Measurements from ENCODE around the gene DNAJB8.

The DNAJB8 gene

GRCh38 chr3:128488991-128489673 is 22.4 kb upstream of the DNAJB8 start:
- peak overlapping the region; percentile 81 to 93 for H3K27ac ChIP-seq (ENCODE audit: insufficient read depth in 1 of 2, low read depth in 1 of 2, low read length in 2 of 2, poor library complexity in 1 of 2, severe bottlenecking in 2 of 2)
- H3K4me3 ChIP-seq (ENCODE audit: control insufficient read depth in 1 of 7, extremely low read depth in 1 of 7, insufficient read depth in 4 of 7, low read depth in 2 of 7, low read length in 6 of 7): peak overlapping the region; percentile 70 to 98 (median 87)
- peaks cover 0 to 33% (median 16%) of the 10 kb centered on the region in 4 experiments for H3K36me3 ChIP-seq (ENCODE audit: control insufficient read depth in 4 of 4, insufficient read depth in 4 of 4, low read length in 3 of 4)
- H3K27me3 ChIP-seq (replicated peaks in 2 of 5; ENCODE audit: control insufficient read depth in 4 of 5, insufficient read depth in 5 of 5, low read length in 4 of 5): peaks cover 0 to 12% (median 0%) of the 10 kb centered on the region in 5 experiments
- DNase-seq: peak; percentile 61 to 89 (median 82)
- peaks cover 3 to 94% (median 72%) of the 10 kb centered on the region in 4 experiments for H3K4me1 ChIP-seq (ENCODE audit: control extremely low read depth in 1 of 4, control insufficient read depth in 4 of 4, insufficient read depth in 4 of 4, low read length in 3 of 4)
- ChIA-PET CTCF (interaction anchor here (0.8 to 6.6 kb wide), 10 partner anchors 7 to 123 kb away, joined by 3 to 44 read pairs (median 4); no protein-coding TSS in a partner anchor), POLR2A (interaction anchor here (0.5 to 1.4 kb wide), 3 partner anchors 62 to 115 kb away, joined by 3 to 4 read pairs (median 3); no protein-coding TSS in a partner anchor)
- 0% methylated on average over 67 of the region's 71 CpGs for WGBS (ENCODE audit: insufficient coverage)
- H3K9me3 ChIP-seq (ENCODE audit: control extremely low read depth in 1 of 5, control insufficient read depth in 4 of 5, insufficient read depth in 2 of 5, low read depth in 1 of 5, low read length in 4 of 5): no peaks in the 10 kb centered on the region

DNA sequence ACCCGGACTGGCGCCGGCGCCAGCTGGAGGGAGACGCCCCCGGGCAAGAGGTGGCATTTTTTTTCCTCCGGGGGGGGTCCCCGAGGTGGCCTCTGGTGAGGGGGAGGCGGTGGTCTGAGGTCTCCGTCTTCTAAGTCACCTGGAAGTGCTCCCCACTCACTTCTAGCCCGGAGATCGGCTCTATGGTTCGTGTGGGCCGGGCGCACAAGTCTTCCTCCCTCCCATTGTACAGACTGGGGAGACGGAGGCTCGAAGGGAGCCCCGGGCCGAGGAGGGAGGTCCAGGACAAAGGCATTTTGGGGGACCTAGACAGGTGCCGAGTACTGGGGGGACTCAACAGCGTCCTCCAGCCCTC is 21.9 kb upstream of the DNAJB8 start:
- H3K27ac ChIP-seq (ENCODE audit: insufficient read depth in 1 of 2, low read depth in 1 of 2, low read length in 2 of 2, poor library complexity in 1 of 2, severe bottlenecking in 2 of 2): peak overlapping the region; percentile 81 to 93
- POLR2A ChIA-PET: interaction anchor here (0.5 to 1.4 kb wide), 4 partner anchors 62 to 120 kb away, joined by 3 to 4 read pairs (median 4); no protein-coding TSS in a partner anchor
- CTCF ChIA-PET: interaction anchor here (0.7 to 6.6 kb wide), 7 partner anchors 9 to 125 kb away, joined by 3 to 44 read pairs (median 6); no protein-coding TSS in a partner anchor

GRCh38 chr3:128487813-128488635 is 21.3 kb upstream of the DNAJB8 start:
- Histone ChIP-seq H3K36me3 (ENCODE audit: control insufficient read depth in 4 of 4, insufficient read depth in 4 of 4, low read length in 3 of 4) (peaks cover 0 to 38% (median 18%) of the 10 kb centered on the region in 4 experiments), H3K9me3 (ENCODE audit: control extremely low read depth in 1 of 5, control insufficient read depth in 4 of 5, insufficient read depth in 2 of 5, low read depth in 1 of 5, low read length in 4 of 5) (no peaks in the 10 kb centered on the region), H3K27me3 (replicated peaks in 2 of 5; ENCODE audit: control insufficient read depth in 4 of 5, insufficient read depth in 5 of 5, low read length in 4 of 5) (peaks cover 0 to 11% (median 0%) of the 10 kb centered on the region in 5 experiments), H3K27ac (ENCODE audit: insufficient read depth in 1 of 2, low read depth in 1 of 2, low read length in 2 of 2, poor library complexity in 1 of 2, severe bottlenecking in 2 of 2) (peak overlapping the region; percentile 81 to 93), H3K4me3 (ENCODE audit: control insufficient read depth in 1 of 7, extremely low read depth in 1 of 7, insufficient read depth in 4 of 7, low read depth in 2 of 7, low read length in 6 of 7) (peak overlapping the region; percentile 70 to 98 (median 87)), H3K4me1 (ENCODE audit: control extremely low read depth in 1 of 4, control insufficient read depth in 4 of 4, insufficient read depth in 4 of 4, low read length in 3 of 4) (peaks cover 3 to 95% (median 71%) of the 10 kb centered on the region in 4 experiments)
- ChIA-PET CTCF (interaction anchor here (0.7 to 6.7 kb wide), 6 partner anchors 10 to 126 kb away, joined by 3 to 44 read pairs (median 14); no protein-coding TSS in a partner anchor), POLR2A (interaction anchor here (0.7 to 1.4 kb wide), 5 partner anchors 13 to 128 kb away, joined by 3 to 4 read pairs (median 4); no protein-coding TSS in a partner anchor)
- peak; percentile 66 to 79 (median 70) for DNase-seq
- WGBS (ENCODE audit: insufficient coverage): under 1% methylated on average over 54 of the region's 68 CpGs

More for the DNA sequence above, 21.9 kb upstream of the DNAJB8 start:
- WGBS (ENCODE audit: insufficient coverage): 0% methylated on average over 19 of the region's 21 CpGs
- Histone ChIP-seq H3K4me1 (ENCODE audit: control extremely low read depth in 1 of 4, control insufficient read depth in 4 of 4, insufficient read depth in 4 of 4, low read length in 3 of 4) (peaks cover 3 to 95% (median 72%) of the 10 kb centered on the region in 4 experiments), H3K27me3 (replicated peaks in 2 of 5; ENCODE audit: control insufficient read depth in 4 of 5, insufficient read depth in 5 of 5, low read length in 4 of 5) (peaks cover 0 to 11% (median 0%) of the 10 kb centered on the region in 5 experiments), H3K9me3 (ENCODE audit: control extremely low read depth in 1 of 5, control insufficient read depth in 4 of 5, insufficient read depth in 2 of 5, low read depth in 1 of 5, low read length in 4 of 5) (no peaks in the 10 kb centered on the region), H3K36me3 (ENCODE audit: control insufficient read depth in 4 of 4, insufficient read depth in 4 of 4, low read length in 3 of 4) (peaks cover 0 to 38% (median 18%) of the 10 kb centered on the region in 4 experiments), H3K4me3 (ENCODE audit: control insufficient read depth in 1 of 7, extremely low read depth in 1 of 7, insufficient read depth in 4 of 7, low read depth in 2 of 7, low read length in 6 of 7) (peak overlapping the region; percentile 70 to 98 (median 87))
- DNase-seq: peak in 1 of 3 donors; percentile 51

- peaks cover 0 to 38% (median 18%) of the 10 kb centered on the region in 4 experiments for H3K36me3 ChIP-seq (ENCODE audit: control insufficient read depth in 4 of 4, insufficient read depth in 4 of 4, low read length in 3 of 4)
- ChIA-PET CTCF (interaction anchor here (0.8 to 6.7 kb wide), 5 partner anchors 10 to 120 kb away, joined by 3 to 44 read pairs (median 25); no protein-coding TSS in a partner anchor), POLR2A (interaction anchor here (0.9 to 1.2 kb wide), 3 partner anchors 13 to 129 kb away, joined by 4 read pairs; no protein-coding TSS in a partner anchor)
- peaks cover 3 to 97% (median 74%) of the 10 kb centered on the region in 4 experiments for H3K4me1 ChIP-seq (ENCODE audit: control extremely low read depth in 1 of 4, control insufficient read depth in 4 of 4, insufficient read depth in 4 of 4, low read length in 3 of 4)
- peak overlapping the region; percentile 70 to 98 (median 87) for H3K4me3 ChIP-seq (ENCODE audit: control insufficient read depth in 1 of 7, extremely low read depth in 1 of 7, insufficient read depth in 4 of 7, low read depth in 2 of 7, low read length in 6 of 7)
- DNase-seq: no peak
- H3K27me3 ChIP-seq (replicated peaks in 2 of 5; ENCODE audit: control insufficient read depth in 4 of 5, insufficient read depth in 5 of 5, low read length in 4 of 5): peaks cover 0 to 10% (median 0%) of the 10 kb centered on the region in 5 experiments
- H3K9me3 ChIP-seq (ENCODE audit: control extremely low read depth in 1 of 5, control insufficient read depth in 4 of 5, insufficient read depth in 2 of 5, low read depth in 1 of 5, low read length in 4 of 5): no peaks in the 10 kb centered on the region
- peak overlapping the region; percentile 81 to 93 for H3K27ac ChIP-seq (ENCODE audit: insufficient read depth in 1 of 2, low read depth in 1 of 2, low read length in 2 of 2, poor library complexity in 1 of 2, severe bottlenecking in 2 of 2)
- 0% methylated on average over 1 of the region's 18 CpGs for WGBS (ENCODE audit: insufficient coverage)
Measured at GRCh38 chr3:128487538-128487812, 20.8 kb upstream of the DNAJB8 start.

DNA sequence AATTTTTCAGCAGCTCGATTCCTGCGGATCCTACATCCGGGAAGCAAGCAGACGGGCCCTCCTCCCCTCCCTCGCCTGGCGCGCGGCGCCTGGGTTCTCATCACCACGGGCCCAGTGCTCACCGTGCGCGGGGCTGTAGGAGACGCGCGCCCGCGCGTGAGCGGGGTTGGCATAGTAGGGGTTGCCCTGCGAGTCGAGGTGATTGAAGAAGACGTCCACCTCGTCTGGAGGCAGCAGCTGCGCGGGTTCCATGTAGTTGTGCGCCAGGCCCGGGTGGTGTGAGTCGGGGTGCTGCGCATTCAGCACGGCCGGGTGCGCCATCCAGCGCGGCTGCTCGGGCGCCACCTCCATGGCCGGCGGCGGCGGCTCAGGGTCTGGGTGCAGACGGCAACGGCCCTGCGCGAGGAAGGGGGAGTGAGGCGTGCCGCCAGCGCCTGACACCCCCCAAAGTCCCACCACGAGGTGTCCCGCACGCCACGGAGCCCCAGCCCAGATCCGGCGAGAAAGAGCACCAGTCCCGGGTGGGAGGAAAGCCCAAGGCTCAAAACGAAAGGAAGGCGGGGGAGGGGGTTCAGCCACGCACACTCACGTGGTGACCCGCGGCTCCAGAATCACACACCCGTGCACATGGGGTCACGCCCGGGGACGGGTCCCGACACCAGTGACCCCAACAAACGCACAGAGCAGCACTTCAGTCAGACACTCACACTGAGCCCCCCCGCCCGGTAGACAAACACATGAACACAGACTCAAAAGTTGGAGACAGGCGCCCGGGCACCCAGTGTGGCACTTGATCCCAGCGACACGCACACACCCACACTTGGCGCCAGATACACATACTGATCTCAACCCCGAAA is 20.2 kb upstream of the DNAJB8 start:
- DNase-seq: peak in 2 of 3 donors; percentile 54 to 61
- peaks cover 0 to 42% (median 20%) of the 10 kb centered on the region in 4 experiments for H3K36me3 ChIP-seq (ENCODE audit: control insufficient read depth in 4 of 4, insufficient read depth in 4 of 4, low read length in 3 of 4)
- peaks cover 0 to 6% (median 0%) of the 10 kb centered on the region in 5 experiments for H3K27me3 ChIP-seq (replicated peaks in 2 of 5; ENCODE audit: control insufficient read depth in 4 of 5, insufficient read depth in 5 of 5, low read length in 4 of 5)
- POLR2A ChIA-PET: interaction anchor here (0.9 to 1.2 kb wide), 2 partner anchors 12 to 129 kb away, joined by 4 read pairs; no protein-coding TSS in a partner anchor
- H3K27ac ChIP-seq (ENCODE audit: insufficient read depth in 1 of 2, low read depth in 1 of 2, low read length in 2 of 2, poor library complexity in 1 of 2, severe bottlenecking in 2 of 2): peak overlapping the region; percentile 81 to 93
- H3K9me3 ChIP-seq (ENCODE audit: control extremely low read depth in 1 of 5, control insufficient read depth in 4 of 5, insufficient read depth in 2 of 5, low read depth in 1 of 5, low read length in 4 of 5): no peaks in the 10 kb centered on the region
- CTCF ChIA-PET: interaction anchor here (0.9 to 6.7 kb wide), 10 partner anchors 11 to 128 kb away, joined by 3 to 44 read pairs (median 3); no protein-coding TSS in a partner anchor
- 0% methylated on average over 74 of the region's 75 CpGs for WGBS (ENCODE audit: insufficient coverage)
- H3K4me3 ChIP-seq (ENCODE audit: control insufficient read depth in 1 of 7, extremely low read depth in 1 of 7, insufficient read depth in 4 of 7, low read depth in 2 of 7, low read length in 6 of 7): peak overlapping the region; percentile 70 to 98 (median 87)
- H3K4me1 ChIP-seq (ENCODE audit: control extremely low read depth in 1 of 4, control insufficient read depth in 4 of 4, insufficient read depth in 4 of 4, low read length in 3 of 4): peaks cover 6 to 97% (median 76%) of the 10 kb centered on the region in 4 experiments

DNA sequence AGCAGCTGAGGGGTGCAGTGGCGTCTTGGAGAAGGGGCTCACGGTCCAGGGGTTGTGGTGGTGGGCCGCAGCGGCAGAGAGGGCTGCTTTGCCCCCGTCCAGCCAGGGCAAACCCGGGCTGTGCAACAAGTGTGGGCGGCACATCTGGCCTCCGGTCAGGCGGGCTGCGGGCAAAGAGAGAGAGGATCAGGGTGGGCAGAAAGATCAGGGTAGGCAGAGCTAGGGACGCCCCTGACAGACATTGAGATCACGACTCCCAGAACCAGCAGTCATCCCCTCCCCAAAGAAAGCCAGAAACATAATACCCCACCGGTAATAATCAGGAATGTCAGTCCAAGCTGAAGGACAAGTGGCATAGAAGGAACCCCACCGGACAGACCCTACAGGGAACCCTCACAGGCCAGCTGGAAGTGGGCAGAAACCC is 19.5 kb upstream of the DNAJB8 start:
- 1% methylated on average over 11 of the region's 14 CpGs for WGBS (ENCODE audit: insufficient coverage)
- POLR2A ChIA-PET: no interaction called here
- peaks cover 0 to 6% (median 0%) of the 10 kb centered on the region in 5 experiments for H3K27me3 ChIP-seq (replicated peaks in 2 of 5; ENCODE audit: control insufficient read depth in 4 of 5, insufficient read depth in 5 of 5, low read length in 4 of 5)
- H3K4me3 ChIP-seq (ENCODE audit: control insufficient read depth in 1 of 7, extremely low read depth in 1 of 7, insufficient read depth in 4 of 7, low read depth in 2 of 7, low read length in 6 of 7): peak overlapping the region; percentile 70 to 98 (median 87)
- CTCF ChIA-PET: interaction anchor here (0.7 to 6.7 kb wide), 10 partner anchors 10 to 128 kb away, joined by 3 to 34 read pairs (median 3); no protein-coding TSS in a partner anchor
- H3K36me3 ChIP-seq (ENCODE audit: control insufficient read depth in 4 of 4, insufficient read depth in 4 of 4, low read length in 3 of 4): peaks cover 0 to 40% (median 24%) of the 10 kb centered on the region in 4 experiments
- peak overlapping the region; percentile 46 to 93 for H3K27ac ChIP-seq (ENCODE audit: insufficient read depth in 1 of 2, low read depth in 1 of 2, low read length in 2 of 2, poor library complexity in 1 of 2, severe bottlenecking in 2 of 2)
- H3K9me3 ChIP-seq (ENCODE audit: control extremely low read depth in 1 of 5, control insufficient read depth in 4 of 5, insufficient read depth in 2 of 5, low read depth in 1 of 5, low read length in 4 of 5): no peaks in the 10 kb centered on the region
- DNase-seq: no peak
- peaks cover 6 to 95% (median 76%) of the 10 kb centered on the region in 4 experiments for H3K4me1 ChIP-seq (ENCODE audit: control extremely low read depth in 1 of 4, control insufficient read depth in 4 of 4, insufficient read depth in 4 of 4, low read length in 3 of 4)

All from common myeloid progenitor, CD34-positive (primary cell).